Panc1 (cell line): ENCODE results near the gene NUDT7. TPM values are rescaled to one million over a fixed set of nuclear protein-coding genes. Genes with fewer than 3 reads are reported as not detected.

Experiments
- ATAC-seq: fragments of 200-7000 bp; cut with Tn5 transposase; 2 replicates; pipeline ENCODE4 v1.9.1; 2020; ENCODE audit warnings: mild to moderate bottlenecking, moderate library complexity
- BruUV-seq: library from RNA; stranded (reverse); fragments of 400-500 nt; replicated peaks from 2 replicates; lab custom pipeline; 2021; lab: Mats Ljungman, UMichigan
- CTCF ChIA-PET: fragments of 300-600 bp; sonication (Branson Sonifier 250); formaldehyde crosslinking; loops from one replicate; lab custom pipeline; 2022; ENCODE audit warnings: antibody characterized with exemption; lab: Charles Lee
- POLR2A ChIA-PET: fragments of 300-600 bp; sonication (Branson Sonifier 250); formaldehyde crosslinking; loops from one replicate; lab custom pipeline; 2022; ENCODE audit warnings: antibody characterized with exemption; lab: Charles Lee
- DNase-seq: peaks from one replicate; pipeline ENCODE4 v3.0.0-alpha.2; 2010; ENCODE audit warnings: low read depth, low spot score
- H3K27ac ChIP-seq: 2 replicates; pipeline ENCODE4 v1.5.1; 2011; ENCODE audit warnings: mild to moderate bottlenecking, low read length, inconsistent platforms
- H3K27me3 ChIP-seq: fragments of 200-500 bp; sonication (Bioruptor generic); 2 replicates; pipeline ENCODE4 v1.6.0; 2014; ENCODE audit warnings: low read length, inconsistent platforms; ENCODE audit not compliant: control insufficient read depth, insufficient read depth
- H3K36me3 ChIP-seq: fragments of 200-500 bp; sonication (Bioruptor generic); 2 replicates; pipeline ENCODE4 v1.5.1; 2014; ENCODE audit warnings: inconsistent platforms, mild to moderate bottlenecking, low read length, moderate library complexity; ENCODE audit not compliant: control insufficient read depth, insufficient read depth
- H3K4me1 ChIP-seq: 2 replicates; pipeline ENCODE4 v1.5.1; 2011; ENCODE audit warnings: inconsistent platforms, mild to moderate bottlenecking, low read length, moderate library complexity; ENCODE audit not compliant: control insufficient read depth, insufficient read depth
- H3K4me3 ChIP-seq, 2 experiments: 2 replicates each; pipeline ENCODE4 v1.5.1; 2011 to 2012; ENCODE audit warnings: low read depth in 2 of 2, low read length in 2 of 2, mild to moderate bottlenecking in 2 of 2, inconsistent platforms in 1 of 2, moderate library complexity in 1 of 2
- H3K9me3 ChIP-seq: fragments of 200-500 bp; sonication (Bioruptor generic); 2 replicates; pipeline ENCODE4 v1.5.1; 2014; ENCODE audit warnings: low read depth, mild to moderate bottlenecking, inconsistent platforms, low read length, moderate library complexity; ENCODE audit not compliant: control insufficient read depth, insufficient read depth
- CTCF ChIP-seq: fragments of 450-650 bp; IDR thresholded peaks from 2 replicates; pipeline ENCODE4 v1.5.1; 2017; ENCODE audit warnings: mild to moderate bottlenecking
- POLR2AphosphoS5 ChIP-seq: IDR thresholded peaks from 2 replicates; pipeline ENCODE4 v1.6.1; 2012; ENCODE audit warnings: mild to moderate bottlenecking, low read depth, low read length, moderate library complexity
- SIN3A ChIP-seq: IDR thresholded peaks from 2 replicates; pipeline ENCODE4 v1.6.1; 2012; ENCODE audit warnings: low read depth, mild to moderate bottlenecking, low read length, moderate library complexity, borderline replicate concordance; ENCODE audit not compliant: insufficient read depth
- TCF7L2 ChIP-seq: IDR thresholded peaks from 2 replicates; pipeline ENCODE4 v1.6.1; 2011; ENCODE audit warnings: mild to moderate bottlenecking, low read depth, low read length, inconsistent platforms
- in situ Hi-C: cut with HindIII; loops from 2 replicates; pipeline ENCODE4 v1.10.0; 2016; ENCODE audit warnings: low sequenced_read_pairs, low pct_unique_long_range_greater_than_20kb
- intact Hi-C: fragments of 100-400 bp; cut with micrococcal nuclease; formaldehyde crosslinking; loops from one replicate; pipeline ENCODE4 v1.10.0; 2022; ENCODE audit not compliant: unreplicated experiment
- total RNA-seq: library from RNA; stranded (reverse); gene quantifications from one replicate; pipeline ENCODE4 v1.2.1, GENCODE V29; 2021; ENCODE audit not compliant: unreplicated experiment
- TF ChIP-seq, protein P1 (sequence below), 2 experiments: IDR thresholded peaks; 2 replicates each; pipeline ENCODE4 v1.6.1; 2011 to 2012; ENCODE audit warnings: low read depth in 2 of 2, control low read depth in 1 of 2, low read length in 1 of 2, mild to moderate bottlenecking in 1 of 2, moderate library complexity in 1 of 2; ENCODE audit not compliant: insufficient read depth in 1 of 2

The NUDT7 gene
- total RNA-seq, 1 experiment from 2014 or later, result 4.7 TPM

GRCh38 chr16:77790009-77790372 lies 67.7 kb downstream of the NUDT7 start:
- Histone ChIP-seq H3K36me3 (no peaks in the 10 kb centered on the region), H3K4me1 (no peaks in the 10 kb centered on the region), H3K9me3 (no peaks in the 10 kb centered on the region), H3K27me3 (peaks cover 10% of the 10 kb centered on the region), H3K4me3 (no peak overlapping the region), H3K27ac (no peak overlapping the region)
- ATAC-seq, result no peak
- no TSS peak for BruUV-seq
- no peak for DNase-seq
- TF ChIP-seq CTCF, result no peak
- no peak for TF ChIP-seq TCF7L2
- TF ChIP-seq POLR2AphosphoS5, result no peak
- TF ChIP-seq SIN3A, result no peak
- TF ChIP-seq, protein P1, sequence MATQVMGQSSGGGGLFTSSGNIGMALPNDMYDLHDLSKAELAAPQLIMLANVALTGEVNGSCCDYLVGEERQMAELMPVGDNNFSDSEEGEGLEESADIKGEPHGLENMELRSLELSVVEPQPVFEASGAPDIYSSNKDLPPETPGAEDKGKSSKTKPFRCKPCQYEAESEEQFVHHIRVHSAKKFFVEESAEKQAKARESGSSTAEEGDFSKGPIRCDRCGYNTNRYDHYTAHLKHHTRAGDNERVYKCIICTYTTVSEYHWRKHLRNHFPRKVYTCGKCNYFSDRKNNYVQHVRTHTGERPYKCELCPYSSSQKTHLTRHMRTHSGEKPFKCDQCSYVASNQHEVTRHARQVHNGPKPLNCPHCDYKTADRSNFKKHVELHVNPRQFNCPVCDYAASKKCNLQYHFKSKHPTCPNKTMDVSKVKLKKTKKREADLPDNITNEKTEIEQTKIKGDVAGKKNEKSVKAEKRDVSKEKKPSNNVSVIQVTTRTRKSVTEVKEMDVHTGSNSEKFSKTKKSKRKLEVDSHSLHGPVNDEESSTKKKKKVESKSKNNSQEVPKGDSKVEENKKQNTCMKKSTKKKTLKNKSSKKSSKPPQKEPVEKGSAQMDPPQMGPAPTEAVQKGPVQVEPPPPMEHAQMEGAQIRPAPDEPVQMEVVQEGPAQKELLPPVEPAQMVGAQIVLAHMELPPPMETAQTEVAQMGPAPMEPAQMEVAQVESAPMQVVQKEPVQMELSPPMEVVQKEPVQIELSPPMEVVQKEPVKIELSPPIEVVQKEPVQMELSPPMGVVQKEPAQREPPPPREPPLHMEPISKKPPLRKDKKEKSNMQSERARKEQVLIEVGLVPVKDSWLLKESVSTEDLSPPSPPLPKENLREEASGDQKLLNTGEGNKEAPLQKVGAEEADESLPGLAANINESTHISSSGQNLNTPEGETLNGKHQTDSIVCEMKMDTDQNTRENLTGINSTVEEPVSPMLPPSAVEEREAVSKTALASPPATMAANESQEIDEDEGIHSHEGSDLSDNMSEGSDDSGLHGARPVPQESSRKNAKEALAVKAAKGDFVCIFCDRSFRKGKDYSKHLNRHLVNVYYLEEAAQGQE (IDR thresholded peaks at IDR 0.05; ENCODE audit: insufficient read depth in 1 of 2, low read depth in 2 of 2, low read length in 1 of 2), result no peak
- POLR2A ChIA-PET, result no interaction called here
- intact Hi-C loops, result no loop called here
- in situ Hi-C loops, result no loop called here
- CTCF ChIA-PET, result no interaction called here

DNA sequence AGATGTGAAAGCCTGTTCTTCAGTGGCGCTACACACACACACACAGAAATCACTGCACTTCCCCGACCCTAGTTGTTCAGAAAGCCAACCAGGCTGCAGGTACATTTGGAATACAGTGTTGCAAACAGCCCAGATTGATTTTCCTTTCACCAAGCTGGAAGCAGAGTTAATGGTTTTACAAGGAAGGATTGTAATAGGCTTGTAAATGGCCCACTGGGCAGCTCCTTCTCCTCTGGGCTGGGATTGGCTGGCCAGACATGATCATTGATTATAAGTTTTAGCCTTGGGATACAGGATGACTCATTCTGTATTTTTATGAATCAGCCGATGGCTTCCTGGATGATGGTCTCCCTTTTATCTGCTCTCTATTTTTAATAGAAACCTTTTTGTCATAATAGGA lies 68.6 kb downstream of the NUDT7 start:
- CTCF ChIA-PET, result no interaction called here

More for the DNA sequence above, 68.6 kb downstream of the NUDT7 start:
- Histone ChIP-seq H3K27me3 (peaks cover 10% of the 10 kb centered on the region), H3K36me3 (no peaks in the 10 kb centered on the region), H3K4me1 (no peaks in the 10 kb centered on the region), H3K4me3 (no peak overlapping the region), H3K9me3 (no peaks in the 10 kb centered on the region), H3K27ac (no peak overlapping the region)
- no peak for TF ChIP-seq POLR2AphosphoS5
- in situ Hi-C loops, result no loop called here
- DNase-seq (no peak), ATAC-seq (no peak)
- POLR2A ChIA-PET, result no interaction called here
- intact Hi-C loops, result no loop called here
- BruUV-seq, result no TSS peak

Other genes with a start within 250 kb of the NUDT7 start
- not detected for gene VAT1L, start 66.0 kb downstream of the NUDT7 start, total RNA-seq